Liver (tissue), 9 donors: Measurements from ENCODE around the gene PLEKHA7. TPM values are rescaled to one million over a fixed set of nuclear protein-coding genes. Genes with fewer than 3 reads are reported as not detected.

Experiments
- DNase-seq: peaks from one replicate; pipeline ENCODE4 v3.0.0-alpha.2; 2017; ENCODE audit warnings: low spot score
- H3K27ac ChIP-seq, 2 donors: one replicate each; pipeline ENCODE4 v1.7.0; 2013; ENCODE audit warnings: inconsistent platforms in 2 of 2, low read length in 2 of 2, control low read depth in 1 of 2, low read depth in 1 of 2, mild to moderate bottlenecking in 1 of 2
- H3K27me3 ChIP-seq, 4 donors: one replicate each; pipeline versions ENCODE4 v1.6.1 to v1.7.0; 2013; ENCODE audit warnings: low read length in 3 of 4, inconsistent platforms in 1 of 4, mild to moderate bottlenecking in 1 of 4, moderate library complexity in 1 of 4; ENCODE audit not compliant: control insufficient read depth in 4 of 4, insufficient read depth in 4 of 4
- H3K36me3 ChIP-seq, 4 donors: one replicate each; pipeline versions ENCODE4 v1.6.1 to v1.7.0; 2013; ENCODE audit warnings: low read length in 3 of 4, mild to moderate bottlenecking in 3 of 4, low read depth in 1 of 4, moderate library complexity in 1 of 4; ENCODE audit not compliant: control insufficient read depth in 4 of 4, insufficient read depth in 3 of 4
- H3K4me1 ChIP-seq, 4 donors: one replicate each; pipeline versions ENCODE4 v1.6.1 to v1.7.0; 2013; ENCODE audit warnings: low read length in 3 of 4, mild to moderate bottlenecking in 3 of 4, moderate library complexity in 1 of 4; ENCODE audit not compliant: control insufficient read depth in 4 of 4, insufficient read depth in 4 of 4
- H3K4me3 ChIP-seq, 3 donors: one replicate each; pipeline versions ENCODE4 v1.6.1 to v1.7.0; 2013; ENCODE audit warnings: low read length in 3 of 3, control low read depth in 1 of 3, low read depth in 1 of 3, mild to moderate bottlenecking in 1 of 3
- H3K9ac ChIP-seq, 2 donors: one replicate each; pipeline ENCODE4 v1.7.0; 2013; ENCODE audit warnings: low read length in 2 of 2, mild to moderate bottlenecking in 2 of 2, moderate library complexity in 2 of 2, control low read depth in 1 of 2, low read depth in 1 of 2
- H3K9me3 ChIP-seq, 4 donors: one replicate each; pipeline versions ENCODE4 v1.6.1 to v1.7.0; 2013; ENCODE audit warnings: low read length in 3 of 4; ENCODE audit not compliant: control insufficient read depth in 4 of 4
- FOXA1 ChIP-seq: IDR thresholded peaks from 2 replicates; pipeline ENCODE4 v1.6.1; 2016; ENCODE audit warnings: antibody characterized with exemption
- FOXA2 ChIP-seq: IDR thresholded peaks from 2 replicates; pipeline ENCODE4 v1.6.1; 2016; ENCODE audit warnings: antibody characterized with exemption
- HNF4A ChIP-seq, 2 donors: conservative IDR thresholded peaks; 2 replicates each; pipeline ENCODE4 v1.6.1; 2016; ENCODE audit warnings: antibody characterized with exemption in 2 of 2, mild to moderate bottlenecking in 2 of 2
- JUND ChIP-seq, 2 donors: IDR thresholded peaks; 2 replicates each; pipeline ENCODE4 v1.6.1; 2016; ENCODE audit warnings: antibody characterized with exemption in 2 of 2
- RAD21 ChIP-seq, 2 donors: IDR thresholded peaks; 2 replicates each; pipeline ENCODE4 v1.6.1; 2016; ENCODE audit warnings: antibody characterized with exemption in 2 of 2, mild to moderate bottlenecking in 2 of 2
- RXRA ChIP-seq, 2 donors: IDR thresholded peaks; 2 replicates each; pipeline ENCODE4 v1.6.1; 2017 to 2018; ENCODE audit warnings: antibody characterized with exemption in 2 of 2, mild to moderate bottlenecking in 1 of 2
- SP1 ChIP-seq: IDR thresholded peaks from 2 replicates; pipeline ENCODE4 v1.6.1; 2018; ENCODE audit warnings: antibody characterized with exemption, mild to moderate bottlenecking
- TAF1 ChIP-seq: conservative IDR thresholded peaks from 2 replicates; pipeline ENCODE4 v1.6.1; 2016; ENCODE audit warnings: antibody characterized with exemption, mild to moderate bottlenecking
- WGBS: extraction: QIAGEN DNeasy Blood & Tissue Kit; methylation state at CpG from one replicate; pipeline ENCODE4 v1.1.7; 2013; 5-methylcytosine and 5-hydroxymethylcytosine counted together
- polyA plus RNA-seq, 2 donors: library from polyadenylated mRNA; stranded (reverse) in 1 of 2; unstranded in 1 of 2; fragments of 200-250 nt in 1 of 2; fragments of >200 nt in 1 of 2; fragmentation: Nextera tagmentation in 1 of 2; extraction: Ambion mirVana in 1 of 2; gene quantifications; one replicate each; pipeline versions ENCODE4 v1.2.1 to v1.2.3, GENCODE V29; 2013 to 2015
- total RNA-seq, 2 donors: library from RNA; depleted of rRNA; stranded (reverse); fragments of >200 nt; gene quantifications; one replicate each; pipeline ENCODE4 v1.2.3, GENCODE V29; 2014
- TF ChIP-seq, protein P1 (sequence below): IDR thresholded peaks from 2 replicates; pipeline ENCODE4 v1.6.1; 2016; ENCODE audit warnings: antibody characterized with exemption
- TF ChIP-seq, protein P2 (sequence below): fragments of 150-350 bp; IDR thresholded peaks from 2 replicates; pipeline ENCODE4 v1.5.1; 2017; ENCODE audit warnings: improper control_type of control experiment, low read depth, low read length; ENCODE audit not compliant: missing input control
- TF ChIP-seq, protein P3 (sequence below): IDR thresholded peaks from 2 replicates; pipeline ENCODE4 v1.6.1; 2016; ENCODE audit warnings: antibody characterized with exemption
- TF ChIP-seq, protein P4 (sequence below): IDR thresholded peaks from 2 replicates; pipeline ENCODE4 v1.6.1; 2016; ENCODE audit warnings: antibody characterized with exemption, mild to moderate bottlenecking
- TF ChIP-seq, protein P5 (sequence below): IDR thresholded peaks from 2 replicates; pipeline ENCODE4 v1.6.1; 2016; ENCODE audit warnings: antibody characterized with exemption
- donor health status: healthy.
- donor health status: healthy.
- donor health status: healthy.
- donor health status: healthy.
- donor health status: healthy.

The PLEKHA7 gene
- total and polyA plus RNA-seq, 4 donors, result 6.1 to 28.8 (median 8.5) TPM

DNA sequence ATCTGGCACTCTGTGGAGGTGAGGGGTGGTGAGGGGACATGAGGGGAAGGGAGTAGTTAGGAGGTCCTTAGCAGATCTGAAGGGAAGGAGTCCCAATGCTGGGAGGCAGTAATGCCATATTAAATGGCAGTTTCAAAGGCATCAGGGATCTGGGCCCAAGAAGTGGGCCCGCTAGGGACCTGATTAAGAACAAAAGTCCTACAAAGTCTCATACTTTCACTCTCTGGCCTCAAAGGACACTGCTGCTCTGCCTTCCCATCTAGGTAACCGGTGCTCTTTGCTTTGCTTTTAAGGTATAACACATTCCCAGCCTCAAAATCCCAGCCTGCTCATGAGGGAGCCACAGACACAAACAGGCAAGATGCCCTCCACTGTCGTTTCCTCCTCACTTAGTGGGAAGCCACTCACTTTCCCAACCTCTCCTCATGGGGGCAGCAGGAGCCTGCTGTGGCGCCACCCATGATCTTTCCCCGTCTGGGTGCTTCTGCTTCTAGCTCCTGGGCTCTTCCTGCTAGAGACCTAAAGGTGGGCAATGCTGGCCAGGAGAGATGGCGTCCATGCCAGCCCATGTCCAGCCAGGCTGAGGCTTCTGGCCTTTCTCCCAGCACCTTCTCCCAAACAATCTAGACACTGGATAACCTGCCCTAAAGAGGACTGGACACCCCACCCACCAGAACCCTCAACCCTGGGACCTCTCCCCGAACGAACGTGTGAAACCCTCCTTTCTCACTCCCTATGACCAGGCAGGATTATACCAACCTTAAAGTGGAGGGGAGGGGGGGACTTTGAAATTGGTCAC is 68.3 kb downstream of the PLEKHA7 start:
- Histone ChIP-seq H3K9ac (no peak overlapping the region), H3K27ac (no peak overlapping the region), H3K9me3 (no peaks in the 10 kb centered on the region), H3K4me3 (no peak overlapping the region), H3K27me3 (no peaks in the 10 kb centered on the region), H3K36me3 (no peaks in the 10 kb centered on the region), H3K4me1 (peaks cover 0 to 6% (median 2%) of the 10 kb centered on the region in 4 donors)
- WGBS, result 50% methylated on average over 9 of the region's 9 CpGs
- DNase-seq, result peak; percentile 49
- TF ChIP-seq FOXA2, result no peak
- peak; percentile 94 to 98 for TF ChIP-seq RAD21 (IDR thresholded peaks at IDR 0.05)
- TF ChIP-seq, protein P1, sequence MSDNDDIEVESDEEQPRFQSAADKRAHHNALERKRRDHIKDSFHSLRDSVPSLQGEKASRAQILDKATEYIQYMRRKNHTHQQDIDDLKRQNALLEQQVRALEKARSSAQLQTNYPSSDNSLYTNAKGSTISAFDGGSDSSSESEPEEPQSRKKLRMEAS, result no peak
- no peak for TF ChIP-seq HNF4A (conservative IDR thresholded peaks at IDR 0.05)
- TF ChIP-seq, protein P2, sequence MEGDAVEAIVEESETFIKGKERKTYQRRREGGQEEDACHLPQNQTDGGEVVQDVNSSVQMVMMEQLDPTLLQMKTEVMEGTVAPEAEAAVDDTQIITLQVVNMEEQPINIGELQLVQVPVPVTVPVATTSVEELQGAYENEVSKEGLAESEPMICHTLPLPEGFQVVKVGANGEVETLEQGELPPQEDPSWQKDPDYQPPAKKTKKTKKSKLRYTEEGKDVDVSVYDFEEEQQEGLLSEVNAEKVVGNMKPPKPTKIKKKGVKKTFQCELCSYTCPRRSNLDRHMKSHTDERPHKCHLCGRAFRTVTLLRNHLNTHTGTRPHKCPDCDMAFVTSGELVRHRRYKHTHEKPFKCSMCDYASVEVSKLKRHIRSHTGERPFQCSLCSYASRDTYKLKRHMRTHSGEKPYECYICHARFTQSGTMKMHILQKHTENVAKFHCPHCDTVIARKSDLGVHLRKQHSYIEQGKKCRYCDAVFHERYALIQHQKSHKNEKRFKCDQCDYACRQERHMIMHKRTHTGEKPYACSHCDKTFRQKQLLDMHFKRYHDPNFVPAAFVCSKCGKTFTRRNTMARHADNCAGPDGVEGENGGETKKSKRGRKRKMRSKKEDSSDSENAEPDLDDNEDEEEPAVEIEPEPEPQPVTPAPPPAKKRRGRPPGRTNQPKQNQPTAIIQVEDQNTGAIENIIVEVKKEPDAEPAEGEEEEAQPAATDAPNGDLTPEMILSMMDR, result peak; percentile 76
- no peak for TF ChIP-seq SP1
- no peak for TF ChIP-seq FOXA1

DNA sequence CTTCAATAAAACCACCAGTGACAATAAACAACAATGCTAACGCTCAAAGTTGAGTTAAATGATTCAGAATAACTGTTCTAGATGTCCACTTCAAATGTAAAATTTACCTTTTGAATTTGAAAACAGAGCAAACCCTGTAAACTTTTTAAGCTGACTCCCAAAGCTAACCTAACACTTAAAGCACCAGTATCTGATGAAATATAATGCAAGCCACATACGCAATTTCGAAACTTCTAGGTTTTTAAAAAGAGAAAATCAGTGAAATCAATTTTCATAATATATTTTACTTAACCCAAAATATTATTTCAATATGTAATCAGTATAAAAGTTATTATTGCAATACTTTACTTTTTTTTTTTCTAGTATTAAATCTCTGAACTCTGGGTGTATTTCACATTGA is 71.3 kb downstream of the PLEKHA7 start:
- H3K27ac ChIP-seq, result no peak overlapping the region
- H3K9ac ChIP-seq, result no peak overlapping the region
- 94% methylated on average over 3 of the region's 3 CpGs for WGBS
- peaks cover 0 to 6% (median 2%) of the 10 kb centered on the region in 4 donors for H3K4me1 ChIP-seq
- H3K36me3 ChIP-seq, result no peaks in the 10 kb centered on the region
- TF ChIP-seq, protein P3, sequence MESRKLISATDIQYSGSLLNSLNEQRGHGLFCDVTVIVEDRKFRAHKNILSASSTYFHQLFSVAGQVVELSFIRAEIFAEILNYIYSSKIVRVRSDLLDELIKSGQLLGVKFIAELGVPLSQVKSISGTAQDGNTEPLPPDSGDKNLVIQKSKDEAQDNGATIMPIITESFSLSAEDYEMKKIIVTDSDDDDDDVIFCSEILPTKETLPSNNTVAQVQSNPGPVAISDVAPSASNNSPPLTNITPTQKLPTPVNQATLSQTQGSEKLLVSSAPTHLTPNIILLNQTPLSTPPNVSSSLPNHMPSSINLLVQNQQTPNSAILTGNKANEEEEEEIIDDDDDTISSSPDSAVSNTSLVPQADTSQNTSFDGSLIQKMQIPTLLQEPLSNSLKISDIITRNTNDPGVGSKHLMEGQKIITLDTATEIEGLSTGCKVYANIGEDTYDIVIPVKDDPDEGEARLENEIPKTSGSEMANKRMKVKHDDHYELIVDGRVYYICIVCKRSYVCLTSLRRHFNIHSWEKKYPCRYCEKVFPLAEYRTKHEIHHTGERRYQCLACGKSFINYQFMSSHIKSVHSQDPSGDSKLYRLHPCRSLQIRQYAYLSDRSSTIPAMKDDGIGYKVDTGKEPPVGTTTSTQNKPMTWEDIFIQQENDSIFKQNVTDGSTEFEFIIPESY, result no peak
- TF ChIP-seq HNF4A (conservative IDR thresholded peaks at IDR 0.05) (no peak), RXRA (IDR thresholded peaks at IDR 0.05) (no peak), JUND (IDR thresholded peaks at IDR 0.05) (no peak), TAF1 (no peak)
- TF ChIP-seq, protein P4, sequence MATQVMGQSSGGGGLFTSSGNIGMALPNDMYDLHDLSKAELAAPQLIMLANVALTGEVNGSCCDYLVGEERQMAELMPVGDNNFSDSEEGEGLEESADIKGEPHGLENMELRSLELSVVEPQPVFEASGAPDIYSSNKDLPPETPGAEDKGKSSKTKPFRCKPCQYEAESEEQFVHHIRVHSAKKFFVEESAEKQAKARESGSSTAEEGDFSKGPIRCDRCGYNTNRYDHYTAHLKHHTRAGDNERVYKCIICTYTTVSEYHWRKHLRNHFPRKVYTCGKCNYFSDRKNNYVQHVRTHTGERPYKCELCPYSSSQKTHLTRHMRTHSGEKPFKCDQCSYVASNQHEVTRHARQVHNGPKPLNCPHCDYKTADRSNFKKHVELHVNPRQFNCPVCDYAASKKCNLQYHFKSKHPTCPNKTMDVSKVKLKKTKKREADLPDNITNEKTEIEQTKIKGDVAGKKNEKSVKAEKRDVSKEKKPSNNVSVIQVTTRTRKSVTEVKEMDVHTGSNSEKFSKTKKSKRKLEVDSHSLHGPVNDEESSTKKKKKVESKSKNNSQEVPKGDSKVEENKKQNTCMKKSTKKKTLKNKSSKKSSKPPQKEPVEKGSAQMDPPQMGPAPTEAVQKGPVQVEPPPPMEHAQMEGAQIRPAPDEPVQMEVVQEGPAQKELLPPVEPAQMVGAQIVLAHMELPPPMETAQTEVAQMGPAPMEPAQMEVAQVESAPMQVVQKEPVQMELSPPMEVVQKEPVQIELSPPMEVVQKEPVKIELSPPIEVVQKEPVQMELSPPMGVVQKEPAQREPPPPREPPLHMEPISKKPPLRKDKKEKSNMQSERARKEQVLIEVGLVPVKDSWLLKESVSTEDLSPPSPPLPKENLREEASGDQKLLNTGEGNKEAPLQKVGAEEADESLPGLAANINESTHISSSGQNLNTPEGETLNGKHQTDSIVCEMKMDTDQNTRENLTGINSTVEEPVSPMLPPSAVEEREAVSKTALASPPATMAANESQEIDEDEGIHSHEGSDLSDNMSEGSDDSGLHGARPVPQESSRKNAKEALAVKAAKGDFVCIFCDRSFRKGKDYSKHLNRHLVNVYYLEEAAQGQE, result no peak
- TF ChIP-seq, protein P5, sequence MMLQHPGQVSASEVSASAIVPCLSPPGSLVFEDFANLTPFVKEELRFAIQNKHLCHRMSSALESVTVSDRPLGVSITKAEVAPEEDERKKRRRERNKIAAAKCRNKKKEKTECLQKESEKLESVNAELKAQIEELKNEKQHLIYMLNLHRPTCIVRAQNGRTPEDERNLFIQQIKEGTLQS, result no peak
- H3K27me3 ChIP-seq, result no peaks in the 10 kb centered on the region
- H3K4me3 ChIP-seq, result no peak overlapping the region
- no peaks in the 10 kb centered on the region for H3K9me3 ChIP-seq
- no peak for DNase-seq
